Suprapubic skin (tissue), 4 donors: ENCODE data around the gene DCUN1D1. TPM values are rescaled to one million over a fixed set of nuclear protein-coding genes. Genes with fewer than 3 reads are reported as not detected.
A peak's percentile ranks its signal among the peaks of the same experiment; 100 is the strongest.

Experiments
- DNase-seq, 2 donors: peaks; one replicate each; pipeline ENCODE4 v3.0.0-alpha.2; 2019; ENCODE audit warnings: low spot score in 2 of 2
- H3K27ac ChIP-seq: fragments of 200-600 bp; sonication (generic); one replicate; pipeline ENCODE4 v1.5.1; 2019
- H3K27me3 ChIP-seq: fragments of 200-600 bp; sonication (generic); one replicate; pipeline ENCODE4 v1.5.1; 2019
- H3K36me3 ChIP-seq: fragments of 200-600 bp; sonication (generic); one replicate; pipeline ENCODE4 v1.5.1; 2019
- H3K4me1 ChIP-seq: fragments of 200-600 bp; sonication (generic); one replicate; pipeline ENCODE4 v1.5.1; 2019
- H3K4me3 ChIP-seq: fragments of 200-600 bp; sonication (generic); one replicate; pipeline ENCODE4 v1.5.1; 2019; ENCODE audit warnings: mild to moderate bottlenecking
- H3K9me3 ChIP-seq: fragments of 200-600 bp; sonication (generic); one replicate; pipeline ENCODE4 v1.5.1; 2019
- CTCF ChIP-seq, 2 donors: fragments of 200-600 bp in 1 of 2; fragments of 450-650 bp in 1 of 2; sonication (generic) in 1 of 2; IDR thresholded peaks; one replicate each; pipeline ENCODE4 v1.5.1; 2016 to 2019; ENCODE audit warnings: antibody characterized with exemption in 2 of 2, mild to moderate bottlenecking in 1 of 2, moderate library complexity in 1 of 2
- EP300 ChIP-seq: sonication (generic); formaldehyde crosslinking; IDR thresholded peaks from one replicate; pipeline ENCODE4 v1.6.1; 2017; ENCODE audit warnings: antibody characterized with exemption
- POLR2A ChIP-seq, 2 donors: fragments of 450-650 bp; IDR thresholded peaks; one replicate each; pipeline ENCODE4 v1.6.1; 2017; ENCODE audit warnings: antibody characterized with exemption in 2 of 2, mild to moderate bottlenecking in 2 of 2, moderate library complexity in 2 of 2
- POLR2AphosphoS5 ChIP-seq, 3 donors: sonication (generic); formaldehyde crosslinking; IDR thresholded peaks; one replicate each; pipeline ENCODE4 v1.6.1; 2017; ENCODE audit warnings: antibody characterized with exemption in 3 of 3
- WGBS: methylation state at CpG from one replicate; pipeline ENCODE4 v1.1.5; 2018; 5-methylcytosine and 5-hydroxymethylcytosine counted together
- total RNA-seq, 4 donors: library from RNA; depleted of rRNA; stranded (reverse); fragments of >200 nt; gene quantifications; one replicate each; pipeline ENCODE4 v1.1.0, GENCODE V29; 2016

The DCUN1D1 gene
- total RNA-seq = 10 to 100 TPM; 17.5 to 29.7 (median 23.0) TPM

- WGBS = 0% methylated on average over 18 of the region's 106 CpGs
- no peaks in the 10 kb centered on the region for H3K27me3 ChIP-seq
- H3K36me3 ChIP-seq = no peaks in the 10 kb centered on the region
- peak within 1 kb of the TSS; percentile 99 for H3K4me3 ChIP-seq
- H3K27ac ChIP-seq = peak within 1 kb of the TSS; percentile 94
- peak in 1 of 2 donors; percentile 78 for TF ChIP-seq POLR2A (IDR thresholded peaks at IDR 0.05)
- no peak for TF ChIP-seq CTCF (IDR thresholded peaks at IDR 0.05)
- TF ChIP-seq POLR2AphosphoS5 (IDR thresholded peaks at IDR 0.05) = no peak
- TF ChIP-seq EP300 = no peak
- peaks cover 20% of the 10 kb centered on the region for H3K4me1 ChIP-seq
- peak; percentile 93 to 94 for DNase-seq
- H3K9me3 ChIP-seq = no peaks in the 10 kb centered on the region
These were observed at the start of gene DCUN1D1 for GRCh38 chr3:182980204-182981037. Gene DCUN1D1, minus strand, starts transcription at chr3:182980538. Its CDS starts 49 bp downstream, at chr3:182980489.

GRCh38 chr3:183028416-183028815, 48.1 kb upstream of the DCUN1D1 start:
- TF ChIP-seq CTCF (IDR thresholded peaks at IDR 0.05) = no peak
- Histone ChIP-seq H3K27ac (no peak overlapping the region), H3K27me3 (no peaks in the 10 kb centered on the region), H3K4me3 (no peak overlapping the region), H3K36me3 (peaks cover 89% of the 10 kb centered on the region), H3K4me1 (no peaks in the 10 kb centered on the region), H3K9me3 (no peaks in the 10 kb centered on the region)
- no peak for DNase-seq
- 97% methylated on average over 3 of the region's 3 CpGs for WGBS

DNA sequence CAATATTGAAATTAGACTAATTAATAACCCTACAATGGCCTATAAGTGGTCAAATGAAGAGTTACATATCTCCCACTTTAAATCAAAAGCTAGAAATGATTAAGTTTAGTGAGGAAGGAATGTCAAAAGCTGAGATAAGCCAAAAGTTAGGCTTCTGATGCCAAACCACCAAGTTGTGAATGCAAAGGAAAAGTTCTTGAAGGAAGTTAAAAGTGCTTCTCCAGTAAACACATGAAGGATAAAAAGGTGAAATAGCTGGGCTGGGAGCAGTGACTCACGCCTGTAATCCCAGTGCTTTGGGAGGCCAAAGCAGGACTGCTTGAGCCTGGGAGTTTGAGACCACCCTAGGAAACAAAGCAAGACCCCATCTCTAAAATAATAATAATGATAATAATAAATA, 46.9 kb upstream of the DCUN1D1 start:
- TF ChIP-seq POLR2AphosphoS5 (IDR thresholded peaks at IDR 0.05) (no peak), EP300 (no peak), CTCF (IDR thresholded peaks at IDR 0.05) (no peak), POLR2A (IDR thresholded peaks at IDR 0.05) (no peak)
- Histone ChIP-seq H3K9me3 (no peaks in the 10 kb centered on the region), H3K4me1 (no peaks in the 10 kb centered on the region), H3K36me3 (peaks cover 80% of the 10 kb centered on the region), H3K4me3 (no peak overlapping the region), H3K27ac (no peak overlapping the region), H3K27me3 (no peaks in the 10 kb centered on the region)
- WGBS = 96% methylated on average over 1 of the region's 1 CpG
- DNase-seq = no peak

DNA sequence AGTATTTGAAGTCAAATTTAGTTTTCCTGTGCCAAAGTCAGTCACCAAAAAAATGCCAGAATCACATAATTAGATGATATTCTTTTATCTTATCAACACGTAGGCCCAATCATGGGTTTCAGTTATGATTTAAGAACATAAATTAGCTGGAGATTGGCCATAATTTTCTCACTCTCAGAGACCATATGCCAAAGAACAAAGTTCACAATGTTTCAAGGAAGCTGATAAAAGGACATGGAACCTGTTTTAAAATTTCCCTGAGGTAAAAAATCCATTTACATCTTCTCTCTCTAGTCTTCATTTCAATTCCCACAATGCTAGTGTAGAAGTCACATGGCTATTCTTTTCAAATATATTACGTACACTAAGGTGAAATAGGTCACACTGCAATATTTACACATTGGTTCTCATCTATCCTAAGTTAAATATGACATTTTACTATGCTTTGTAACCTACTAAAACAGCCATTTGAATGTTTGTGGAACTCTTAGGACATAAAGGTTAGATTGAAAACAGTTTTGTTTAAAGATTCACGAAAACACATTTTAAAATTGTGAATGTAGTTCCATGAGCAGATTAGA, 42.7 kb upstream of the DCUN1D1 start:
- Histone ChIP-seq H3K9me3 (no peaks in the 10 kb centered on the region), H3K36me3 (peaks cover 80% of the 10 kb centered on the region), H3K4me1 (no peaks in the 10 kb centered on the region), H3K4me3 (no peak overlapping the region), H3K27me3 (no peaks in the 10 kb centered on the region), H3K27ac (no peak overlapping the region)
- TF ChIP-seq EP300 (no peak), CTCF (IDR thresholded peaks at IDR 0.05) (no peak), POLR2AphosphoS5 (IDR thresholded peaks at IDR 0.05) (no peak), POLR2A (IDR thresholded peaks at IDR 0.05) (no peak)
- DNase-seq = no peak
- 93% methylated on average over 3 of the region's 3 CpGs for WGBS

GRCh38 chr3:183018421-183019192, 38.3 kb upstream of the DCUN1D1 start:
- no peak overlapping the region for H3K27ac ChIP-seq
- H3K4me3 ChIP-seq = no peak overlapping the region
- H3K27me3 ChIP-seq = no peaks in the 10 kb centered on the region
- H3K36me3 ChIP-seq = peaks cover 77% of the 10 kb centered on the region
- no peaks in the 10 kb centered on the region for H3K4me1 ChIP-seq
- 94% methylated on average over 3 of the region's 3 CpGs for WGBS
- H3K9me3 ChIP-seq = no peaks in the 10 kb centered on the region
- DNase-seq = no peak
- no peak for TF ChIP-seq CTCF (IDR thresholded peaks at IDR 0.05)
- TF ChIP-seq EP300 = no peak
- TF ChIP-seq POLR2AphosphoS5 (IDR thresholded peaks at IDR 0.05) = no peak
- no peak for TF ChIP-seq POLR2A (IDR thresholded peaks at IDR 0.05)
